GM21576 (cell line): ENCODE results near the gene KCNA1.

Experiments
- ATAC-seq: cut with Tn5 transposase; IDR thresholded peaks from one replicate; pipeline ENCODE4 v1.9.1; 2021; ENCODE audit warnings: mild to moderate bottlenecking, moderate library complexity; ENCODE audit not compliant: unreplicated experiment

The KCNA1 gene

GRCh38 chr12:4958697-4959375, 49.1 kb downstream of the KCNA1 start:
- ATAC-seq = no peak

GRCh38 chr12:4959381-4959780, 49.7 kb downstream of the KCNA1 start:
- ATAC-seq = no peak

- ATAC-seq = no peak
These were observed 50.3 kb downstream of the KCNA1 start for GRCh38 chr12:4960030-4960429.

GRCh38 chr12:4960547-4960946, 50.8 kb downstream of the KCNA1 start:
- ATAC-seq = no peak

- no peak for ATAC-seq
These were observed 51.6 kb downstream of the KCNA1 start for GRCh38 chr12:4961311-4961710.

- no peak for ATAC-seq
These were observed 53.1 kb downstream of the KCNA1 start for GRCh38 chr12:4962539-4963486.
